MCF 10A (cell line): ENCODE results near the gene HS2ST1. TPM values are rescaled to one million over a fixed set of nuclear protein-coding genes. Genes with fewer than 3 reads are reported as not detected.

Experiments used
- BruUV-seq: library from RNA; stranded (reverse); fragments of 400-500 nt; replicated peaks from 2 replicates; lab custom pipeline; 2021; lab: Mats Ljungman, UMichigan
- CTCF ChIA-PET: fragments of 300-600 bp; sonication (Branson Sonifier 250); formaldehyde crosslinking; extraction: SDS; loops from one replicate; lab custom pipeline; 2021; ENCODE audit warnings: antibody characterized with exemption, inconsistent platforms; lab: Yijun Ruan, JAX
- POLR2A ChIA-PET: fragments of 300-600, 350-650 bp; sonication (Branson Sonifier 250); formaldehyde crosslinking; extraction: SDS; loops from one replicate; lab custom pipeline; 2020; ENCODE audit warnings: antibody characterized with exemption, inconsistent platforms; lab: Yijun Ruan, JAX
- DNase-seq: peaks from one replicate; pipeline ENCODE4 v3.0.0-alpha.2; 2018; ENCODE audit not compliant: unreplicated experiment
- H3K27ac Mint-ChIP-seq: one replicate; pipeline ENCODE4 v1.8.0; 2022; ENCODE audit warnings: mild to moderate bottlenecking, low read depth, mixed read lengths; ENCODE audit not compliant: unreplicated experiment
- H3K27me3 Mint-ChIP-seq: one replicate; pipeline ENCODE4 v1.8.0; 2022; ENCODE audit warnings: mixed read lengths; ENCODE audit not compliant: insufficient read depth, unreplicated experiment
- H3K36me3 Mint-ChIP-seq: one replicate; pipeline ENCODE4 v1.8.0; 2022; ENCODE audit warnings: mild to moderate bottlenecking, moderate library complexity, mixed read lengths; ENCODE audit not compliant: insufficient read depth, unreplicated experiment
- H3K4me1 Mint-ChIP-seq: one replicate; pipeline ENCODE4 v1.8.0; 2022; ENCODE audit warnings: mixed read lengths; ENCODE audit not compliant: insufficient read depth, unreplicated experiment
- H3K4me3 Mint-ChIP-seq: one replicate; pipeline ENCODE4 v1.8.0; 2022; ENCODE audit warnings: mild to moderate bottlenecking, moderate library complexity, mixed read lengths; ENCODE audit not compliant: unreplicated experiment
- H3K9me3 Mint-ChIP-seq: one replicate; pipeline ENCODE4 v1.8.0; 2022; ENCODE audit warnings: mixed read lengths; ENCODE audit not compliant: unreplicated experiment
- intact Hi-C: fragments of 100-400 bp; cut with micrococcal nuclease; formaldehyde crosslinking; loops from 2 replicates; pipeline ENCODE4 v1.14.1; 2022
- total RNA-seq: library from RNA; stranded (reverse); gene quantifications from 2 replicates; pipeline ENCODE4 v1.2.3, GENCODE V29; 2022
- TF ChIP-seq, protein P1 (sequence below): fragments of 200-600 bp; IDR thresholded peaks from one replicate; pipeline ENCODE4 v1.8.0; 2022; ENCODE audit warnings: antibody characterized with exemption, mild to moderate bottlenecking; ENCODE audit not compliant: unreplicated experiment

HS2ST1 gene
- total RNA-seq, 1 experiment from 2014 or later: 20.4 TPM

DNA sequence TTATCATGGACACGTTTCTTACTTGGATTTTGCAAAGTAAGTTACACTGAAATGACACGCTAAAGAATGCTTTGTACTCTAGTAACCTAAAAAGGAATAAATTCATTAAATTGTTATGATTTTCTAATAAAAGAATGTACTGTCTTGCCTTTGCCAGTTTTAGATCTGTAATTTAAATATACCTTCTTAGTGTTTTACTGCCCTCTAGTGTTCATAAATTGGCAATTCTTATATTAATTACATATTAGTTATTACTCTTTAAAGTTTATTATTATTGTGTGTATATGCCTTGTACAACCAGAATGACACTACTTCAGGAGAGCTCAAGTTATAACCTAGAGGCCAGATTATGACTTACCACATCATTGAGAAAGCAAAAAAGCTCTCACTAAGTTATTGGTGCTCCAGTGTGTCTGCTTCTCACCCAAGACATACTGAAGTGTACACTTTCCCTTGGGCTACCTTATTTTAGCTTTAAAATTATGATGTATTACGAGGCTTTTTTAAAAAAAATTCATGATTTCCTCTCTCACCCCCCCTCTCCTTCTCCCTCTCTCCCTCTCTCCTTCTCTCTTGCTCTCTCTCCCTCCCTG is 169.9 kb downstream of the HS2ST1 start:
- CTCF ChIA-PET: interaction anchor here (0.5 to 3.6 kb wide), 45 partner anchors 9 to 1766 kb away, joined by 3 to 29 read pairs (median 3); partner anchors contain the start of gene SH3GLB1
- no TSS peak for BruUV-seq

DNA sequence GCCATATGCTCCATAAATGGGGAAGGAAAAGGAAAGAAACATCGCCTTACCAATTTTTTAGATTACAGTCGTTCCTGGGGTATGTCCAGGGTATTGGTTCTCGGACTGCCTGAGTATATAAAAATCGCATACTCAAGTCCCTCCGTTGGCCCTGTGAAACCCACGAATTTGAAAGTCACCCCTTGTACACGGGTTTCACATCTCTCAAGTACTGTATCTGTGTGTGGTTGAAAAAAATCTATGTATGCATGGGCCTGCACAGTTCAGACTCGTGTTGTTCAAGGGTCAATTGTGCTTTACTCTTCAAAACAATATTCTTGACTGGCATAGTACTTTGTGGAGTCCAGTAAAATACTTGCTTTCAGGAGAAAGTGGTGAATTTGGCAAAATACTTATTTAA is 171.7 kb downstream of the HS2ST1 start:
- H3K27me3 Mint-ChIP-seq: no peaks in the 10 kb centered on the region
- H3K4me3 Mint-ChIP-seq: no peak overlapping the region
- ChIA-PET CTCF (interaction anchor here (0.6 to 3.4 kb wide), 8 partner anchors 14 to 416 kb away, joined by 3 to 17 read pairs (median 4); no protein-coding TSS in a partner anchor), POLR2A (interaction anchor here (0.7 to 1.1 kb wide), 2 partner anchors 28 to 371 kb away, joined by 3 read pairs; no protein-coding TSS in a partner anchor)
- no TSS peak for BruUV-seq
- TF ChIP-seq, protein P1, sequence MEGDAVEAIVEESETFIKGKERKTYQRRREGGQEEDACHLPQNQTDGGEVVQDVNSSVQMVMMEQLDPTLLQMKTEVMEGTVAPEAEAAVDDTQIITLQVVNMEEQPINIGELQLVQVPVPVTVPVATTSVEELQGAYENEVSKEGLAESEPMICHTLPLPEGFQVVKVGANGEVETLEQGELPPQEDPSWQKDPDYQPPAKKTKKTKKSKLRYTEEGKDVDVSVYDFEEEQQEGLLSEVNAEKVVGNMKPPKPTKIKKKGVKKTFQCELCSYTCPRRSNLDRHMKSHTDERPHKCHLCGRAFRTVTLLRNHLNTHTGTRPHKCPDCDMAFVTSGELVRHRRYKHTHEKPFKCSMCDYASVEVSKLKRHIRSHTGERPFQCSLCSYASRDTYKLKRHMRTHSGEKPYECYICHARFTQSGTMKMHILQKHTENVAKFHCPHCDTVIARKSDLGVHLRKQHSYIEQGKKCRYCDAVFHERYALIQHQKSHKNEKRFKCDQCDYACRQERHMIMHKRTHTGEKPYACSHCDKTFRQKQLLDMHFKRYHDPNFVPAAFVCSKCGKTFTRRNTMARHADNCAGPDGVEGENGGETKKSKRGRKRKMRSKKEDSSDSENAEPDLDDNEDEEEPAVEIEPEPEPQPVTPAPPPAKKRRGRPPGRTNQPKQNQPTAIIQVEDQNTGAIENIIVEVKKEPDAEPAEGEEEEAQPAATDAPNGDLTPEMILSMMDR: no peak
- no peak overlapping the region for H3K27ac Mint-ChIP-seq
- no peaks in the 10 kb centered on the region for H3K36me3 Mint-ChIP-seq
- intact Hi-C loops: loop anchor here (10.0 kb wide), 2 partner anchors 121 to 381 kb away; partner anchors contain the start of gene SH3GLB1
- no peaks in the 10 kb centered on the region for H3K4me1 Mint-ChIP-seq
- no peak for DNase-seq
- no peaks in the 10 kb centered on the region for H3K9me3 Mint-ChIP-seq

More for the DNA sequence above, 169.9 kb downstream of the HS2ST1 start:
- no peak overlapping the region for H3K4me3 Mint-ChIP-seq
- POLR2A ChIA-PET: interaction anchor here (1.1 to 2.1 kb wide), 3 partner anchors 169 to 251 kb away, joined by 4 to 12 read pairs (median 5); no protein-coding TSS in a partner anchor
- TF ChIP-seq, protein P1: peak; percentile 41
- peak overlapping the region; percentile 36 for H3K27ac Mint-ChIP-seq
- intact Hi-C loops: loop anchor here (1.0 to 10.0 kb wide), 5 partner anchors 120 to 567 kb away; partner anchors contain the start of gene SH3GLB1
- no peaks in the 10 kb centered on the region for H3K9me3 Mint-ChIP-seq
- no peaks in the 10 kb centered on the region for H3K27me3 Mint-ChIP-seq
- H3K36me3 Mint-ChIP-seq: no peaks in the 10 kb centered on the region
- peak; percentile 35 for DNase-seq
- no peaks in the 10 kb centered on the region for H3K4me1 Mint-ChIP-seq

DNA sequence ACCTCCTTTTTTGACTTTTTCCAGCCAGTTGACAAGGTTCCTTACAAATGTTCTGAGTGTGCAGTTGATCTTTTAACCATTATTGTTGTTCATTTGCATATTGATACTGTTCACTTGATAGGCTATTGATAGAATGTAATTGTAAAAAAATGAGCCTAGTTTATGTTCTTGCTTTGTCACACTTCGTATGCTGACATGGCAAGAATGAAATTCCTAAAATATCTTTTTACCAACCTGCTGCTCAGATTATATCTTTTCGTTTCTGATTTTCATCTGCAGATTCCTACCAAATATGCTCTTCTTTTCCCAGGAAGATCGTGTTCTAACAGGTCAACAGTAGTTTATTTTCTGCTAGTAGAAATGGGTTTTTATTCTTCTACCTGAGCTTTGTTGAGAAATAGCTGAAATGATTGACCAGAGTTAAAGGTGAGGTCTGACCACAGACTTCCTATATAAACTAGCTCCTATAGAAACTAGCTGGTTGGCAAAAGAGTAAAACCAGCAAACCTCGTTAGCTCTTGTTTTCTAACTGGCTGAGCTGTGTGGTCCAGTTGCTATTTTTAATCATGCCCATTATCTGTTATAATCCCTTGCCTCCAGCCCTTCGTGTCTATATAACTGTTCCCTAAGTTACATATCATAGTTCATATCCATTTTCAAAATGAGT is 174.8 kb downstream of the HS2ST1 start:
- no TSS peak for BruUV-seq
- ChIA-PET CTCF (interaction anchor here (0.6 to 0.8 kb wide), 3 partner anchors 10 to 1926 kb away, joined by 3 read pairs; no protein-coding TSS in a partner anchor), POLR2A (no interaction called here)
- intact Hi-C loops: loop anchor here (10.0 kb wide), 2 partner anchors 124 to 384 kb away; partner anchors contain the start of gene SH3GLB1
- H3K27me3 Mint-ChIP-seq: no peaks in the 10 kb centered on the region
- no peak overlapping the region for H3K27ac Mint-ChIP-seq
- DNase-seq: no peak
- H3K36me3 Mint-ChIP-seq: no peaks in the 10 kb centered on the region
- H3K4me1 Mint-ChIP-seq: peaks cover 12% of the 10 kb centered on the region
- TF ChIP-seq, protein P1: no peak
- H3K9me3 Mint-ChIP-seq: no peaks in the 10 kb centered on the region
- H3K4me3 Mint-ChIP-seq: no peak overlapping the region

DNA sequence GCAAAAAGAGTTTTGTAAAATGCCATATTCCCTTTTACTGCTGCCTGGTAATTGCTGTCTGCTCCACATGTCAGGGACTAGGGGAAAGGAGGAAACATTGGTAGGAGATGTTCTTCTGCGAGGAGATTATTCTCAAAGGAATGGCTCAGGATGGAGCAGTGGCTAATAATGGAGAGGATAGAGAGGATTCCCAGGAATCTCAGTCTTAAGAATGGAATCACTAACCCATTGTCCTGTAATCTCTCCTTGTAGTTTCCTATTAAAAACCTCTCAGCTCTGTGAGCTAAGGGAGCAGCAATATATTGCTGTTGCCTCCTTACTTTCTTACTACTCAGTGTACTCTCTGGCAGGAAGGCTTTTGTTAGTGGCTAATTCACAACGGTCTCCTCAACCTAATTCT is 175.4 kb downstream of the HS2ST1 start:
- DNase-seq: no peak
- no TSS peak for BruUV-seq
- TF ChIP-seq, protein P1: no peak
- H3K4me3 Mint-ChIP-seq: no peak overlapping the region
- peaks cover 12% of the 10 kb centered on the region for H3K4me1 Mint-ChIP-seq
- no peaks in the 10 kb centered on the region for H3K9me3 Mint-ChIP-seq
- POLR2A ChIA-PET: interaction anchor here (0.5 kb wide), 1 partner anchor 1494 kb away, joined by 3 read pairs; no protein-coding TSS in a partner anchor
- H3K27me3 Mint-ChIP-seq: no peaks in the 10 kb centered on the region
- H3K36me3 Mint-ChIP-seq: no peaks in the 10 kb centered on the region
- intact Hi-C loops: loop anchor here (10.0 kb wide), 2 partner anchors 125 to 385 kb away; partner anchors contain the start of gene SH3GLB1
- CTCF ChIA-PET: interaction anchor here (0.6 to 0.8 kb wide), 2 partner anchors 38 to 1927 kb away, joined by 3 read pairs; no protein-coding TSS in a partner anchor
- no peak overlapping the region for H3K27ac Mint-ChIP-seq
